AG04450 (cell line): ENCODE measurements around the gene VWA1. TPM values are rescaled to one million over a fixed set of nuclear protein-coding genes. Genes with fewer than 3 reads are reported as not detected.

ENCODE experiments used
- CTCF ChIA-PET: fragments of 300-600, 350-600 bp; formaldehyde crosslinking; extraction: SDS; loops from one replicate; lab custom pipeline; 2022; ENCODE audit warnings: antibody characterized with exemption, inconsistent platforms; lab: Charles Lee
- POLR2A ChIA-PET: fragments of 350-600 bp; formaldehyde crosslinking; extraction: SDS; loops from one replicate; lab custom pipeline; 2021; ENCODE audit warnings: antibody characterized with exemption, inconsistent platforms; lab: Yijun Ruan, JAX
- DNase-seq: peaks from one replicate; pipeline ENCODE4 v3.0.0-alpha.2; 2011; ENCODE audit warnings: low read depth, low spot score
- H3K27ac ChIP-seq: one replicate; pipeline ENCODE4 v1.5.1; 2012; ENCODE audit warnings: low read depth, low read length, control low read depth
- H3K27me3 ChIP-seq: one replicate; pipeline ENCODE4 v1.6.0; 2012; ENCODE audit warnings: low read length; ENCODE audit not compliant: control insufficient read depth, insufficient read depth
- H3K4me3 ChIP-seq: 2 replicates; pipeline ENCODE4 v1.5.1; 2011; ENCODE audit warnings: mild to moderate bottlenecking, low read depth, low read length, control low read depth
- H3K9me3 ChIP-seq: 2 replicates; pipeline ENCODE4 v1.5.1; 2012; ENCODE audit warnings: low read length; ENCODE audit not compliant: control insufficient read depth, insufficient read depth
- polyA plus RNA-seq: library from polyadenylated mRNA; depleted of rRNA; stranded (reverse); fragments of >200 nt; gene quantifications from 2 replicates; pipeline ENCODE4 v1.2.3, GENCODE V29; 2011
- TF ChIP-seq, protein P1 (sequence below): IDR thresholded peaks from 2 replicates; pipeline ENCODE4 v1.5.1; 2011; ENCODE audit warnings: low read depth, low read length, control low read depth, inconsistent platforms

VWA1 gene
- polyA plus RNA-seq, 1 experiment = 3.9 TPM

DNA sequence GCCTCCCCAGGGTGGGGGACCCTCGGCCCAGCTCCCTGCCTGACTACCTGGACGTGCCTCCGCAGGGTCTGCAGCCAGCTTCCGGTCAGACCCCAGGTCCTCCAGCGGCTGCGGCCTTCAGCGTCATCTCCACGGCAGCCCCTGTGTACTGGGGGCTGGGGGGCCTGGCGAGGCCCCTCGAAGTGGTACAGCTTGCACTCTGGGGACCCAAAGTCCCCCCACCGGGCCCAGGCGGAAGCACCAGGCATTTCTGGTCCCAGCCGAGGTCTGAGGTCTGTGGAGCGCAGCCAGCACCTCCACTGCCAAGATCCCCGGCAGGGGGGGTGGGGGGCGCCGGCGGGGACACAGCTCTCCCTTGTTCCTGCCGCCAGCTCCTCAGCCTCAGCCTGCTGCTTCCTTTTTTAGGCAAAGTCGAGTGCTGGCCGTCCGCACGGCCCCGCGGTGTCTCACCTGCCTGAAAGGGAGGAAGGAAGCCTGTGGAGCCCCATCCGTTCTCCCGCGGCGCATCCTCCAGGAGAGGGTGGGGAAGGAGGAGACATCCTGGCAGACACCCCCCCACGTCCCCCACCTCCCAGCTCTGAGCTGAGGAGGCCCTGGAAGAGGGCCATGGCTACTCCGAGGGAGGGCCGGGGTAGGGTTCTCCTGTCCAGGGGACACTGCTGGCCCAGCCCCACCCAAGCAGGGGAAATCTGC, 1.2 kb upstream of the VWA1 start:
- DNase-seq = no peak
- POLR2A ChIA-PET = interaction anchor here (1.0 kb wide), 1 partner anchor 27 kb away, joined by 3 read pairs; the partner anchor contains the start of gene MRPL20
- TF ChIP-seq, protein P1, sequence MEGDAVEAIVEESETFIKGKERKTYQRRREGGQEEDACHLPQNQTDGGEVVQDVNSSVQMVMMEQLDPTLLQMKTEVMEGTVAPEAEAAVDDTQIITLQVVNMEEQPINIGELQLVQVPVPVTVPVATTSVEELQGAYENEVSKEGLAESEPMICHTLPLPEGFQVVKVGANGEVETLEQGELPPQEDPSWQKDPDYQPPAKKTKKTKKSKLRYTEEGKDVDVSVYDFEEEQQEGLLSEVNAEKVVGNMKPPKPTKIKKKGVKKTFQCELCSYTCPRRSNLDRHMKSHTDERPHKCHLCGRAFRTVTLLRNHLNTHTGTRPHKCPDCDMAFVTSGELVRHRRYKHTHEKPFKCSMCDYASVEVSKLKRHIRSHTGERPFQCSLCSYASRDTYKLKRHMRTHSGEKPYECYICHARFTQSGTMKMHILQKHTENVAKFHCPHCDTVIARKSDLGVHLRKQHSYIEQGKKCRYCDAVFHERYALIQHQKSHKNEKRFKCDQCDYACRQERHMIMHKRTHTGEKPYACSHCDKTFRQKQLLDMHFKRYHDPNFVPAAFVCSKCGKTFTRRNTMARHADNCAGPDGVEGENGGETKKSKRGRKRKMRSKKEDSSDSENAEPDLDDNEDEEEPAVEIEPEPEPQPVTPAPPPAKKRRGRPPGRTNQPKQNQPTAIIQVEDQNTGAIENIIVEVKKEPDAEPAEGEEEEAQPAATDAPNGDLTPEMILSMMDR = no peak
- Histone ChIP-seq H3K9me3 (no peaks in the 10 kb centered on the region; the same call in 1 of the 2 replicates), H3K4me3 (no peak overlapping the region), H3K27me3 (no peaks in the 10 kb centered on the region), H3K27ac (no peak overlapping the region)
- CTCF ChIA-PET = no interaction called here

DNA sequence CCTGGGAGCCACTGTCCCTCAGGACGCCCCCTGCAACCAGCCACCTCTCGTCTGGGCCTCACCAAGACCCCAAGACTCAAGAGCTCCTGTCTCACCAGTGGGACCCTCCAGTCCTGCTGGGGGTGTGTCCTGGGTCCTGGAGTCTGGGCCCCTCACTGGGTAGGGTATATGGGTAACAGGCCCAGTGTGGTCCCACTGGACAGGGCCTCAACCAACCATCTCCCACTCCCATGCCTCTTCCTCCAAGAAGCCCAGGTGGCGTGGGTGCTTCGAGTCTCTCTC, 725 bp upstream of the VWA1 start:
- no peak for DNase-seq
- ChIA-PET CTCF (no interaction called here), POLR2A (no interaction called here)
- Histone ChIP-seq H3K27ac (no peak overlapping the region), H3K27me3 (no peaks in the 10 kb centered on the region), H3K4me3 (no peak overlapping the region), H3K9me3 (no peaks in the 10 kb centered on the region; the same call in 1 of the 2 replicates)
- TF ChIP-seq, protein P1 = no peak

DNA sequence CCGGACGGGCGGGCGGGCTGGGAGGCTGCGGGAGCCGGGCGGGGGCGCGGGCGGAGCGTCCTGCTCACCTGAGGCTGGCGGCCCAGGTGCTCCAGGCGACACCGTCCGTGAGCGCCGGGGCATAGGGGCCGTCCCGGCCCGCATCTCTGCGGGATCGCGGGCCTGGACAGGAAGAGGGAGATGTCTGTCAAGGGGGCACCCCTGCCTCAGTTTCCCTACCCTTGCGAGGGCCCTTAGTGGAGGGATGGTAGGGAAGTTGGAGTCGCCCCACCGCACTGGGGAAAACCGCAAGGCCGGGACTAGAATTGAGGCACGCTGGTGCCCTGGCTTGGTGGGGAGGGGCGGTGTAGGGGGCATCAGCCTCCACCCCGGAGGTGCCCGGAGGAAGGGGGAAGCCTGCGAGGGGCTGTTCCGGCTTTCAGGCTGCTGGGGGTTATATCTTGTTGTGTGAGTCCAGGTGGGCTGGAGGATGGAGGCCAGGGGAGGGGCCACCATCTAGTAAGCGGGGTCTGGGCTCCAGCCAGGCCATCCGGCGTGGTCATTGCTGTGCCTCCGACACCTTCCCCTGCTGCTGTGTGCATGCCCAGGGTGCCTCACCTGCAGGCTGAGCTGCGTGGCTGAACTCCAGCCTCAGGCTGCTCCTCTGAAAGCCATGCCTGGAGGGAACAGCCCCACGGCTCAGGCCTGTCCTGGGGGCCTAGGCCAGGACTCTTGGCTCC, 580 bp downstream of the VWA1 start:
- no peaks in the 10 kb centered on the region; the same call in 1 of the 2 replicates for H3K9me3 ChIP-seq
- TF ChIP-seq, protein P1 = no peak
- CTCF ChIA-PET = interaction anchor here (0.9 kb wide), 1 partner anchor 37 kb away, joined by 3 read pairs; the partner anchor contains the start of gene CCNL2
- POLR2A ChIA-PET = no interaction called here
- peak overlapping the region; percentile 50 for H3K4me3 ChIP-seq
- H3K27ac ChIP-seq = no peak overlapping the region
- H3K27me3 ChIP-seq = no peaks in the 10 kb centered on the region
- no peak for DNase-seq

DNA sequence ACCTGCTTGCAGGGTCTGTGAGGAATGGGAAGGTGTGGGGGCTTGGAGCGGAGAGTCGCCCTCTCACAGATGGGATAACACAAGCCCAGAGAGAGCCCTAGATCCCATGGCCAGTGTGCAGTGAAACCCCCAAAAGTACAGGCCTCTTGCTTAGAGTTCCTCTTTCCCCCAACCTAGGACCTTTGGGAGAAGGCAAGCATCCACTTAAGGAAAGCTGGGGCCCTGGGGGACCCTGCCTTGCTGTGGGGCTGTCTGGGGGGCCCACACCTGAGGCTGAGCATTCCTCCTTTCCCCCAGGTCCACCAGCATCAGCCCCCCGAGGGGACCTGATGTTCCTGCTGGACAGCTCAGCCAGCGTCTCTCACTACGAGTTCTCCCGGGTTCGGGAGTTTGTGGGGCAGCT, 1.1 kb downstream of the VWA1 start:
- ChIA-PET POLR2A (interaction anchor here (1.2 kb wide), 1 partner anchor 38 kb away, joined by 3 read pairs; the partner anchor contains the start of gene CCNL2), CTCF (interaction anchor here (0.9 to 1.1 kb wide), 2 partner anchors 37 to 68 kb away, joined by 3 read pairs; partner anchors contain the start of gene CCNL2)
- TF ChIP-seq, protein P1 = no peak
- H3K27ac ChIP-seq = no peak overlapping the region
- no peaks in the 10 kb centered on the region; the same call in 1 of the 2 replicates for H3K9me3 ChIP-seq
- H3K4me3 ChIP-seq = no peak overlapping the region
- no peak for DNase-seq
- no peaks in the 10 kb centered on the region for H3K27me3 ChIP-seq
